Astrocyte (in vitro differentiated cells and primary cell): ENCODE measurements around the gene RPL7A. TPM values are rescaled to one million over a fixed set of nuclear protein-coding genes. Genes with fewer than 3 reads are reported as not detected.

Experiments used
- DNase-seq: peaks from one replicate; pipeline ENCODE4 v3.0.0-alpha.2; 2010; ENCODE audit warnings: low read depth
- FAIRE-seq: peaks from 2 replicates; lab custom pipeline; 2011; peaks lifted over from hg19 to GRCh38; lab: Jason Lieb, UNC
- H2AFZ ChIP-seq: 2 replicates; pipeline ENCODE4 v1.6.0; 2012; ENCODE audit warnings: low read depth, low read length, inconsistent platforms
- H3K27ac ChIP-seq: 2 replicates; pipeline ENCODE4 v1.5.1; 2011; ENCODE audit warnings: low read depth, low read length, inconsistent platforms
- H3K27me3 ChIP-seq: 2 replicates; pipeline ENCODE4 v1.6.0; 2011; ENCODE audit warnings: low read length, inconsistent platforms; ENCODE audit not compliant: insufficient read depth
- H3K36me3 ChIP-seq: 2 replicates; pipeline ENCODE4 v1.5.1; 2011; ENCODE audit warnings: low read length, inconsistent platforms; ENCODE audit not compliant: insufficient read depth
- H3K4me1 ChIP-seq: 2 replicates; pipeline ENCODE4 v1.5.1; 2011; ENCODE audit warnings: low read length, inconsistent platforms; ENCODE audit not compliant: insufficient read depth
- H3K4me2 ChIP-seq: 2 replicates; pipeline ENCODE4 v1.6.0; 2012; ENCODE audit warnings: low read length, inconsistent platforms
- H3K4me3 ChIP-seq: 2 replicates; pipeline ENCODE4 v1.5.1; 2011; ENCODE audit warnings: low read depth, mild to moderate bottlenecking, low read length, inconsistent platforms; ENCODE audit not compliant: insufficient read depth
- H3K79me2 ChIP-seq: 2 replicates; pipeline ENCODE4 v1.6.0; 2012; ENCODE audit warnings: mild to moderate bottlenecking, low read length, inconsistent platforms; ENCODE audit not compliant: insufficient read depth
- H3K9ac ChIP-seq: 2 replicates; pipeline ENCODE4 v1.6.0; 2012; ENCODE audit warnings: mild to moderate bottlenecking, low read length, inconsistent platforms
- H3K9me3 ChIP-seq: 2 replicates; pipeline ENCODE4 v1.5.1; 2012; ENCODE audit warnings: low read depth, mild to moderate bottlenecking, low read length, inconsistent platforms; ENCODE audit not compliant: insufficient read depth
- H4K20me1 ChIP-seq: 2 replicates; pipeline ENCODE4 v1.6.0; 2012; ENCODE audit warnings: low read length, inconsistent platforms; ENCODE audit not compliant: insufficient read depth
- H3K27ac Mint-ChIP-seq: one replicate; pipeline ENCODE4 v1.8.0; 2021; ENCODE audit warnings: mild to moderate bottlenecking, mixed read lengths; ENCODE audit not compliant: unreplicated experiment
- H3K27me3 Mint-ChIP-seq: one replicate; pipeline ENCODE4 v1.8.0; 2021; ENCODE audit warnings: low read depth, mixed read lengths; ENCODE audit not compliant: unreplicated experiment
- H3K36me3 Mint-ChIP-seq: one replicate; pipeline ENCODE4 v1.8.0; 2021; ENCODE audit warnings: low read depth, mixed read lengths; ENCODE audit not compliant: unreplicated experiment
- H3K4me1 Mint-ChIP-seq: one replicate; pipeline ENCODE4 v1.8.0; 2021; ENCODE audit warnings: low read depth, mixed read lengths; ENCODE audit not compliant: unreplicated experiment
- H3K4me3 Mint-ChIP-seq: one replicate; pipeline ENCODE4 v1.8.0; 2021; ENCODE audit warnings: mild to moderate bottlenecking, moderate library complexity, mixed read lengths; ENCODE audit not compliant: unreplicated experiment
- H3K9me3 Mint-ChIP-seq: one replicate; pipeline ENCODE4 v1.8.0; 2021; ENCODE audit warnings: mild to moderate bottlenecking, mixed read lengths; ENCODE audit not compliant: unreplicated experiment
- CTCF ChIP-seq: IDR thresholded peaks from 2 replicates; pipeline ENCODE4 v1.5.1; 2011; ENCODE audit warnings: low read depth, mild to moderate bottlenecking, inconsistent platforms, low read length, moderate library complexity; ENCODE audit not compliant: insufficient read depth
- EZH2 ChIP-seq: IDR thresholded peaks from 2 replicates; pipeline ENCODE4 v1.6.1; 2012; ENCODE audit warnings: mild to moderate bottlenecking, low read length, inconsistent platforms; ENCODE audit not compliant: insufficient read depth
- total RNA-seq: library from RNA; stranded (reverse); gene quantifications from 2 replicates; pipeline ENCODE4 v1.2.1, GENCODE V29; 2021

The RPL7A gene
- total RNA-seq, 1 donor from 2014 or later: 1,364 TPM

- Mint-ChIP-seq H3K36me3 (peaks cover 10% of the 10 kb centered on the region), H3K9me3 (peaks cover 14% of the 10 kb centered on the region), H3K4me1 (no peaks in the 10 kb centered on the region), H3K27ac (no peak overlapping the region), H3K4me3 (no peak overlapping the region), H3K27me3 (peaks cover 31% of the 10 kb centered on the region)
- H3K4me3 ChIP-seq: no peak overlapping the region
- H2AFZ ChIP-seq: no peak overlapping the region
- no peak overlapping the region for H3K27ac ChIP-seq
- TF ChIP-seq CTCF (no peak), EZH2 (no peak)
- H3K36me3 ChIP-seq: no peaks in the 10 kb centered on the region
- H3K4me1 ChIP-seq: no peaks in the 10 kb centered on the region
- H3K27me3 ChIP-seq: no peaks in the 10 kb centered on the region
- H3K9me3 ChIP-seq: no peaks in the 10 kb centered on the region
- FAIRE-seq: no peak
- no peak overlapping the region for H3K4me2 ChIP-seq
- no peak overlapping the region for H3K9ac ChIP-seq
- no peaks in the 10 kb centered on the region for H4K20me1 ChIP-seq
- no peaks in the 10 kb centered on the region for H3K79me2 ChIP-seq
- no peak for DNase-seq
Measured at GRCh38 chr9:133321411-133321935, 26.5 kb upstream of the RPL7A start.

- H3K9me3 ChIP-seq: no peaks in the 10 kb centered on the region
- TF ChIP-seq CTCF (no peak), EZH2 (no peak)
- FAIRE-seq: no peak
Measured at GRCh38 chr9:133322701-133323100, 25.3 kb upstream of the RPL7A start.

GRCh38 chr9:133323211-133323610, 24.8 kb upstream of the RPL7A start:
- H2AFZ ChIP-seq: no peak overlapping the region
- Mint-ChIP-seq H3K4me3 (no peak overlapping the region), H3K36me3 (peaks cover 15% of the 10 kb centered on the region), H3K9me3 (peaks cover 14% of the 10 kb centered on the region), H3K4me1 (no peaks in the 10 kb centered on the region), H3K27me3 (peaks cover 26% of the 10 kb centered on the region), H3K27ac (no peak overlapping the region)
- no peak for FAIRE-seq
- H3K4me1 ChIP-seq: no peaks in the 10 kb centered on the region
- no peaks in the 10 kb centered on the region for H3K79me2 ChIP-seq
- no peak for DNase-seq
- no peak for TF ChIP-seq EZH2
- TF ChIP-seq CTCF: no peak
- H3K4me3 ChIP-seq: no peak overlapping the region
- H3K9ac ChIP-seq: no peak overlapping the region
- H3K27ac ChIP-seq: no peak overlapping the region
- H3K27me3 ChIP-seq: no peaks in the 10 kb centered on the region
- H4K20me1 ChIP-seq: no peaks in the 10 kb centered on the region
- H3K4me2 ChIP-seq: no peak overlapping the region
- no peaks in the 10 kb centered on the region for H3K9me3 ChIP-seq
- no peaks in the 10 kb centered on the region for H3K36me3 ChIP-seq

More at GRCh38 chr9:133322701-133323100, 25.3 kb upstream of the RPL7A start:
- H2AFZ ChIP-seq: no peak overlapping the region
- H4K20me1 ChIP-seq: no peaks in the 10 kb centered on the region
- H3K36me3 Mint-ChIP-seq: peaks cover 14% of the 10 kb centered on the region
- no peaks in the 10 kb centered on the region for H3K4me1 ChIP-seq
- DNase-seq: no peak
- peaks cover 14% of the 10 kb centered on the region for H3K9me3 Mint-ChIP-seq
- no peaks in the 10 kb centered on the region for H3K27me3 ChIP-seq
- no peak overlapping the region for H3K27ac Mint-ChIP-seq
- no peaks in the 10 kb centered on the region for H3K79me2 ChIP-seq
- H3K36me3 ChIP-seq: no peaks in the 10 kb centered on the region
- H3K4me2 ChIP-seq: no peak overlapping the region
- no peaks in the 10 kb centered on the region for H3K4me1 Mint-ChIP-seq
- H3K27me3 Mint-ChIP-seq: peaks cover 27% of the 10 kb centered on the region
- H3K9ac ChIP-seq: no peak overlapping the region
- no peak overlapping the region for H3K4me3 Mint-ChIP-seq
- H3K4me3 ChIP-seq: no peak overlapping the region
- H3K27ac ChIP-seq: no peak overlapping the region
